ENCODE results near the gene COX14.

Gene COX14

DNA sequence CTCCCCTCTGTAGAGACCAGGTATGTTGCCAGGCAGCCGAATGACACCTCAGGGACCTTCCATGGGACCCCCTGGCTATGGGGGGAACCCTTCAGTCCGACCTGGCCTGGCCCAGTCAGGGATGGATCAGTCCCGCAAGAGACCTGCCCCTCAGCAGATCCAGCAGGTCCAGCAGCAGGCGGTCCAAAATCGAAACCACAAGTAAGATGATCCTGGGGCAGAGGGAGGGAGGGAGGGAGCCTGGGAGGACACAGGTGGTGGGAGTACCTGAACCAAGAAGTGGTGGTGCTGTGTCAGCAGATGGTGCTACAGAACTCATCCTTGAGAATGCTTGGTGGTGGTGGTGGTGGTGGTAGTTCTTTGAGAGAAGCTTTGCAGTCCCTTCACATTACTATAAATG is 25.9 kb upstream of the COX14 start:
- ChIA-PET CTCF (interaction anchor here (1.6 to 12.4 kb wide), 7 partner anchors 12 to 229 kb away, joined by 5 to 244 read pairs (median 22); partner anchors contain the start of genes COX14 and GPD1), POLR2A (interaction anchor here (1.3 kb wide), 1 partner anchor 26 kb away, joined by 5 read pairs; the partner anchor contains the start of gene COX14)
- no peak for DNase-seq (ENCODE audit: low read depth, low spot score)
- TF ChIP-seq, protein P1, sequence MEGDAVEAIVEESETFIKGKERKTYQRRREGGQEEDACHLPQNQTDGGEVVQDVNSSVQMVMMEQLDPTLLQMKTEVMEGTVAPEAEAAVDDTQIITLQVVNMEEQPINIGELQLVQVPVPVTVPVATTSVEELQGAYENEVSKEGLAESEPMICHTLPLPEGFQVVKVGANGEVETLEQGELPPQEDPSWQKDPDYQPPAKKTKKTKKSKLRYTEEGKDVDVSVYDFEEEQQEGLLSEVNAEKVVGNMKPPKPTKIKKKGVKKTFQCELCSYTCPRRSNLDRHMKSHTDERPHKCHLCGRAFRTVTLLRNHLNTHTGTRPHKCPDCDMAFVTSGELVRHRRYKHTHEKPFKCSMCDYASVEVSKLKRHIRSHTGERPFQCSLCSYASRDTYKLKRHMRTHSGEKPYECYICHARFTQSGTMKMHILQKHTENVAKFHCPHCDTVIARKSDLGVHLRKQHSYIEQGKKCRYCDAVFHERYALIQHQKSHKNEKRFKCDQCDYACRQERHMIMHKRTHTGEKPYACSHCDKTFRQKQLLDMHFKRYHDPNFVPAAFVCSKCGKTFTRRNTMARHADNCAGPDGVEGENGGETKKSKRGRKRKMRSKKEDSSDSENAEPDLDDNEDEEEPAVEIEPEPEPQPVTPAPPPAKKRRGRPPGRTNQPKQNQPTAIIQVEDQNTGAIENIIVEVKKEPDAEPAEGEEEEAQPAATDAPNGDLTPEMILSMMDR (IDR thresholded peaks at IDR 0.05; ENCODE audit: insufficient read depth, low read length, missing control alignments): no peak
- H3K4me3 ChIP-seq (ENCODE audit: low read depth, low read length): peak overlapping the region; percentile 84

DNA sequence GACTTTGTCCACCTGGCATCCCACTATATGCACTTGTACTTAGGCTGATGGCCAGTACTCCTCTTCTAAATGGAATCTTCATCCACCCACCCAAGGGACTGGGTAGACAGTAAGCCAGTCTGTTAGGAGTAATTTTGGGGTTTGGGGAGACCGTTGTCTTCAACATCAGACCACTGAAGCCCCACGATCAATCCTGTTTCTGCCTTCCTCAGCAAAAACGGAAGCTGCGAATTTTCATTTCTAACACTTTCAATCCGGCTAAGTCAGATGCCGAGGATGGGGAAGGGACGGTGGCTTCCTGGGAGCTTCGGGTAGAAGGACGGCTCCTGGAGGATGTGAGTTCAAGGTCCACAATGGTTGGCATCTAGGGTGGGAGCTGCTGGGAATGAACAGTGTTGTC is 24.9 kb upstream of the COX14 start:
- no peak overlapping the region for H3K4me3 ChIP-seq (ENCODE audit: low read depth, low read length)
- ChIA-PET CTCF (interaction anchor here (0.8 to 12.4 kb wide), 10 partner anchors 11 to 227 kb away, joined by 3 to 244 read pairs (median 22); partner anchors contain the start of genes COX14 and GPD1), POLR2A (interaction anchor here (1.0 to 1.6 kb wide), 2 partner anchors 9 to 24 kb away, joined by 5 to 6 read pairs; no protein-coding TSS in a partner anchor)
- DNase-seq (ENCODE audit: low read depth, low spot score): no peak
- TF ChIP-seq, protein P1 (IDR thresholded peaks at IDR 0.05; ENCODE audit: insufficient read depth, low read length, missing control alignments): no peak

DNA sequence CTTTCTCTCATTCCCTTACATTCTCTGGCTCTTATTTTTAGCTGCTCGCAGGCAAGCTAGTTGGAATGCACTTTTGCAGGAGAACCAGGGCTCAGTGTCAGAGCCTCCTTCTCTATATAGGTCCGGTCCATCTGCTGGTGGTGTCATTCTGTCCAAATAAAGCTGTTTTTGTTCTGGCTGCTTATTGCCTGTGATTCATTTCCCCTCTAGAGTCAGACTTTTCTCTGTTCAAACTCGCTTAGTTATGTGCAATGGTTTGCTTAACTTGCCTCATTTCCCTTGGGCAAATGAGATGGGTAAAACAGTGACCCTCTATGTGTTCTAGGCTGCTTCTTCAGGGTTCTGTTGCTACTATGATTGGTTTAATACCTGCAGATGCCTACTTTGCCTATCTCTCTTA is 24.0 kb upstream of the COX14 start:
- ChIA-PET CTCF (interaction anchor here (0.6 to 12.4 kb wide), 17 partner anchors 10 to 314 kb away, joined by 3 to 244 read pairs (median 5); partner anchors contain the start of genes COX14 and GPD1), POLR2A (interaction anchor here (0.9 to 1.6 kb wide), 4 partner anchors 9 to 227 kb away, joined by 3 to 6 read pairs (median 4); no protein-coding TSS in a partner anchor)
- TF ChIP-seq, protein P1 (IDR thresholded peaks at IDR 0.05; ENCODE audit: insufficient read depth, low read length, missing control alignments): no peak
- DNase-seq (ENCODE audit: low read depth, low spot score): no peak
- H3K4me3 ChIP-seq (ENCODE audit: low read depth, low read length): no peak overlapping the region

DNA sequence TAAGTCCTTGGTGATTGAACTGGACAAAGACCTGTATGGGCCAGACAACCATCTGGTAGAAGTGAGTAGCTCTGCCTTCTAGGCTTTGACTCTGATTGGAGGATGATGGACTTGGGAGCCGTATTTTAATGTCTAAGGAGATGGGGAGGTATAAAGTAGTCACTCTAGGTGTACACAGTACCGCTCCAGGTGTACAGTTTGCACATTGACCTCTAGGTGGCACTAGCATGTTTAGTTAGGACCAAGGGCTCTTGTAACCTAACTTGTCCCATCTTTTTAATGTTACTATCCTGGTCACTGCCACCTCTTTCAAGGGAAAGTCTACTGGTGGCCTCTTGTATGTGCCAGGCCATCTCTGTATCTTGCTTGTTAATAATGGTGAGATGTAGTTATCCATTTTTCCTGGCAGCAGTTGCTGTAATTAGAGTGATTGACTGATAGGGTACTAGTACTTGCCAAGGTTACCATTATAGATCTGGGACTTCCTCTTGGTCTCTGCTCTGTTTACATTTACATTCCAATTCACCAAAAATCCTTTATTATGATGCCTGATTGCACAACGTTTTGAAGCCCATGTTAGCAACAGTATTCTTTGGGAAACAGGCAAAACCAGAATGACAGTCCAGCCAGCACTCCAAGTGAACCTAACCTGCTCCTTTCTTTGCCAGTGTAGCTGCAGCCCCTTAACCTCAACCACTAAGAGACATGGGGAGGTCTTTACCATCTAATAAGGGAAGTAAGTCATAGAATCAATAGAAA is 23.3 kb upstream of the COX14 start:
- H3K4me3 ChIP-seq (ENCODE audit: low read depth, low read length): no peak overlapping the region
- TF ChIP-seq, protein P1 (IDR thresholded peaks at IDR 0.05; ENCODE audit: insufficient read depth, low read length, missing control alignments): peak; percentile 66
- CTCF ChIA-PET: interaction anchor here (0.6 to 12.4 kb wide), 22 partner anchors 9 to 226 kb away, joined by 3 to 244 read pairs (median 5); partner anchors contain the start of genes CERS5, COX14 and GPD1
- DNase-seq (ENCODE audit: low read depth, low spot score): no peak
- POLR2A ChIA-PET: interaction anchor here (0.9 to 1.6 kb wide), 2 partner anchors 22 to 226 kb away, joined by 3 to 6 read pairs; no protein-coding TSS in a partner anchor

DNA sequence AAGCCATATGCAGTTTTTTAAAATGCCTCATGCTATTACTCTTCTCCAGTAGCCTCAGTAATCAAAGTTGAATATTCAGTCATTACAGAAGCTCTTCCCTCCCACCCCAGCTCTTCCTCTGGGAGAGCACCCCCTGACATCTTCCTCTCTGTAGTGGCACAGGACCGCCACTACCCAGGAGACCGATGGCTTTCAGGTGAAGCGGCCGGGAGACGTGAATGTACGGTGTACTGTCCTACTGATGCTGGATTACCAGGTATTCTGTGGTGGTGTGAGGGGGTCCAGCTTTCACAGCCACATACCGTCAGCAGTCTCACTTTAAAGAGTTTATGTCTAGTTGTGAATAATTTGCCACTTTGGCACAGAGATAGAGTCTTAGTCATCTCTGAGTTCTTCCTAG is 22.3 kb upstream of the COX14 start:
- ChIA-PET POLR2A (interaction anchor here (1.4 kb wide), 1 partner anchor 20 kb away, joined by 4 read pairs; no protein-coding TSS in a partner anchor), CTCF (interaction anchor here (0.9 to 12.4 kb wide), 16 partner anchors 9 to 225 kb away, joined by 3 to 244 read pairs (median 5); partner anchors contain the start of genes CERS5, COX14 and GPD1)
- H3K4me3 ChIP-seq (ENCODE audit: low read depth, low read length): no peak overlapping the region
- no peak for DNase-seq (ENCODE audit: low read depth, low spot score)
- TF ChIP-seq, protein P1 (IDR thresholded peaks at IDR 0.05; ENCODE audit: insufficient read depth, low read length, missing control alignments): no peak

DNA sequence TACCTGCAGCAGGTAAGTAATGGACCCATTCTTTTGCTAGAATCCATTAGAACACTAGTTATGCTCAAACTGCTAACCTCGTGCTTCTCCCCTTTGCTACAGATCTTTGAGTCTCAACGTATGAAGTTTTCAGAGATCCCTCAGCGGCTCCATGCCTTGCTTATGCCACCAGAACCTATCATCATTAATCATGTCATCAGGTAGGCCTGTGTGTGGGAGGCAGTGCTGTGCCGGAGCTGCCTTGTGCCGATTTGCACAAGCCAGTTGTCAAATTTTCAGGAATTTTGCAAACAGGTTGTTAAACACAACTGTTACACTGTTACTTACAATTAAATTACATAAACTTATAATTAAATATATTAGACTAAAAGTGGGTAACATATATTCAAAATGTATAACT is 21.6 kb upstream of the COX14 start:
- CTCF ChIA-PET: interaction anchor here (1.1 to 12.4 kb wide), 10 partner anchors 8 to 141 kb away, joined by 3 to 244 read pairs (median 28); partner anchors contain the start of genes COX14 and GPD1
- TF ChIP-seq, protein P1 (IDR thresholded peaks at IDR 0.05; ENCODE audit: insufficient read depth, low read length, missing control alignments): no peak
- POLR2A ChIA-PET: interaction anchor here (0.6 to 1.4 kb wide), 2 partner anchors 19 to 20 kb away, joined by 4 read pairs; no protein-coding TSS in a partner anchor
- no peak overlapping the region for H3K4me3 ChIP-seq (ENCODE audit: low read depth, low read length)
- no peak for DNase-seq (ENCODE audit: low read depth, low spot score)

All from AG04449 (cell line).